AG09309 (cell line): ENCODE data around the gene GADL1.

Experiments used
- DNase-seq: peaks from one replicate; pipeline ENCODE4 v3.0.0-alpha.2; 2010; ENCODE audit warnings: low read depth
- H3K4me3 ChIP-seq: 2 replicates; pipeline ENCODE4 v1.5.1; 2011; ENCODE audit warnings: mild to moderate bottlenecking, low read depth, low read length, moderate library complexity; ENCODE audit not compliant: control insufficient read depth
- TF ChIP-seq, protein P1 (sequence below): IDR thresholded peaks from 2 replicates; pipeline ENCODE4 v1.5.1; 2011; ENCODE audit warnings: mild to moderate bottlenecking, low read depth, low read length, inconsistent platforms; ENCODE audit not compliant: insufficient read depth, control insufficient read depth; ENCODE audit errors: missing control alignments

GADL1 gene

GRCh38 chr3:30721314-30721634 lies 173.2 kb downstream of the GADL1 start:
- H3K4me3 ChIP-seq, result no peak overlapping the region
- TF ChIP-seq, protein P1, sequence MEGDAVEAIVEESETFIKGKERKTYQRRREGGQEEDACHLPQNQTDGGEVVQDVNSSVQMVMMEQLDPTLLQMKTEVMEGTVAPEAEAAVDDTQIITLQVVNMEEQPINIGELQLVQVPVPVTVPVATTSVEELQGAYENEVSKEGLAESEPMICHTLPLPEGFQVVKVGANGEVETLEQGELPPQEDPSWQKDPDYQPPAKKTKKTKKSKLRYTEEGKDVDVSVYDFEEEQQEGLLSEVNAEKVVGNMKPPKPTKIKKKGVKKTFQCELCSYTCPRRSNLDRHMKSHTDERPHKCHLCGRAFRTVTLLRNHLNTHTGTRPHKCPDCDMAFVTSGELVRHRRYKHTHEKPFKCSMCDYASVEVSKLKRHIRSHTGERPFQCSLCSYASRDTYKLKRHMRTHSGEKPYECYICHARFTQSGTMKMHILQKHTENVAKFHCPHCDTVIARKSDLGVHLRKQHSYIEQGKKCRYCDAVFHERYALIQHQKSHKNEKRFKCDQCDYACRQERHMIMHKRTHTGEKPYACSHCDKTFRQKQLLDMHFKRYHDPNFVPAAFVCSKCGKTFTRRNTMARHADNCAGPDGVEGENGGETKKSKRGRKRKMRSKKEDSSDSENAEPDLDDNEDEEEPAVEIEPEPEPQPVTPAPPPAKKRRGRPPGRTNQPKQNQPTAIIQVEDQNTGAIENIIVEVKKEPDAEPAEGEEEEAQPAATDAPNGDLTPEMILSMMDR, result no peak
- DNase-seq, result no peak

GRCh38 chr3:30720586-30721313 lies 173.7 kb downstream of the GADL1 start:
- no peak for DNase-seq
- TF ChIP-seq, protein P1, result no peak
- H3K4me3 ChIP-seq, result no peak overlapping the region

- DNase-seq, result no peak
- TF ChIP-seq, protein P1, result no peak
- no peak overlapping the region for H3K4me3 ChIP-seq
Observed at GRCh38 chr3:30719536-30719935, 174.9 kb downstream of the GADL1 start.

DNA sequence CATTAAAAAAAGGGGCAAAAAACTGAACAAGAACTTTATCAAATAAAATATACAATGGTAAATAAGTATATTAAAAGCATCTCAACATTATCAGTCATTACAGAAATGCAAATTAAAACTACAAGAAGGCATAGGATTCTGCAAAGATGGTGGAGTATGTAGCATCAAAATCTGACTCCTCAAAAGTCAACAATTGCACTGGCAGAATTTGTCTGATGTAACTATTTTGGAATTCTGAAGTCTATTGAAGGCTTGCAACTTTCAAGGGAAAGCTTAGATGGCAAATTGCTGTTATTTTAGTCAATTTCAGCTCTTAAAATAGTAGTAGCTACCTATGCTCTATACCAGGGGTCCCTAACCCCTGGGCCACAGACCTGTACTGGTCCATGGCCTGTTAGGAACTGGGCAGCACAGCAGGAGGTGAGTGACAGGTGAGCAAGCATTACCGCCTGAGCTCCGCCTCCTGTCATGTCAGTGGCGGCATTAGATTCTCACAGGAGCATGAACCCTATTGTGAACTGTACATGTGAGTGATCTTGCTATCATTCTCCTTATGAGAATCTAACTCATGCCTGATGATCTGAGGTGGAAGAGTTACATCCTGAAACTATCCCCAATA lies 180.5 kb downstream of the GADL1 start:
- no peak for DNase-seq
- TF ChIP-seq, protein P1, result no peak
- no peak overlapping the region for H3K4me3 ChIP-seq

GRCh38 chr3:30712991-30713390 lies 181.5 kb downstream of the GADL1 start:
- DNase-seq, result no peak
- TF ChIP-seq, protein P1, result no peak
- H3K4me3 ChIP-seq, result no peak overlapping the region

- TF ChIP-seq, protein P1, result no peak
- DNase-seq, result no peak
- H3K4me3 ChIP-seq, result no peak overlapping the region
Observed at GRCh38 chr3:30711867-30712266, 182.6 kb downstream of the GADL1 start.

DNA sequence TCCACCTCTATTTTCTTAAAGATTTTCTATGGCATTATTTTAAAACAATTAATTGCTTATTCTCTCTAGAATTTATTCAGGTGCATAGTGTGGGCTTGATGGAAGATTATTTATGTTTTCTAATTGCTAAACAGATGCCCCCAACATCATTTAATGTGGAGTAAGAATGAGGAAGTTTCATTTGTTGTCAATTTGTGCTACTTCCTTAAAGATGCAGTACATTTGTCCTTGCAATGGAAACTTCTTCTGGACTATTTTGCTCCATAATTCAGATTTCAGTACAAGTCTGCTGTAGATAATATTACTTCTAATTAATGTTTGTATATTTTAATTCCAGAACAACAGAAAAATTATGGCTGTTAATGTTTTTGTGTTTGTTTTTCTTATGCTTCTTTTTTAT lies 183.3 kb downstream of the GADL1 start:
- H3K4me3 ChIP-seq, result no peak overlapping the region
- TF ChIP-seq, protein P1, result no peak
- no peak for DNase-seq
